ENCODE measurements around the gene SRSF7.
A peak's percentile ranks its signal among the peaks of the same experiment; 100 is the strongest.
"Not testable (repeated sequence)": the region's sequence is repeated elsewhere in the genome, so short reads cannot be mapped to it uniquely, and the experiment has no call there.

SRSF7 gene

GRCh38 chr2:38797250-38797676 lies 46.1 kb upstream of the SRSF7 start:
- TF ChIP-seq ZNF565 (CRISPR knock-in tag; conservative IDR thresholded peaks at IDR 0.05; ENCODE audit: low read depth) (no peak), CREB5 (CRISPR knock-in tag; IDR thresholded peaks at IDR 0.05; ENCODE audit: low read depth) (peak; percentile 100), TCF4 (CRISPR knock-in tag; IDR thresholded peaks at IDR 0.05; ENCODE audit: borderline replicate concordance) (no peak), ZNF8 (CRISPR knock-in tag; IDR thresholded peaks at IDR 0.05) (no peak), SNAI2 (CRISPR knock-in tag; IDR thresholded peaks at IDR 0.05) (peak; percentile 88; the same call in 1 of the 2 replicates), TOX (CRISPR knock-in tag; IDR thresholded peaks at IDR 0.05; ENCODE audit: borderline replicate concordance) (no peak), OSR1 (CRISPR knock-in tag; IDR thresholded peaks at IDR 0.05) (no peak), RARB (CRISPR knock-in tag; IDR thresholded peaks at IDR 0.05) (no peak), GLIS3 (CRISPR knock-in tag; IDR thresholded peaks at IDR 0.05) (peak; percentile 93), PATZ1 (CRISPR knock-in tag; IDR thresholded peaks at IDR 0.05; ENCODE audit: borderline replicate concordance) (peak; percentile 85; the same call in 1 of the 2 replicates), ZNF70 (CRISPR knock-in tag; IDR thresholded peaks at IDR 0.05) (no peak), ISL1 (CRISPR knock-in tag; IDR thresholded peaks at IDR 0.05) (peak; percentile 100), ESRRG (CRISPR knock-in tag; IDR thresholded peaks at IDR 0.05) (peak; percentile 78; the same call in 1 of the 2 replicates), BACH2 (CRISPR knock-in tag; IDR thresholded peaks at IDR 0.05; ENCODE audit: borderline replicate concordance) (no peak), TSHZ2 (CRISPR knock-in tag; IDR thresholded peaks at IDR 0.05) (no peak), CSRNP3 (CRISPR knock-in tag; IDR thresholded peaks at IDR 0.05) (no peak), ARNTL (CRISPR knock-in tag; IDR thresholded peaks at IDR 0.05; ENCODE audit: borderline replicate concordance, low read depth) (no peak), CSDC2 (CRISPR knock-in tag; IDR thresholded peaks at IDR 0.05) (no peak), ZC3H10 (CRISPR knock-in tag; IDR thresholded peaks at IDR 0.05) (no peak), ZFP30 (CRISPR knock-in tag; IDR thresholded peaks at IDR 0.05) (no peak), ZFP3 (CRISPR knock-in tag; IDR thresholded peaks at IDR 0.05) (peak; percentile 75), PPARA (CRISPR knock-in tag; IDR thresholded peaks at IDR 0.05; ENCODE audit: borderline replicate concordance) (no peak)
- TF ChIP-seq, protein P1, sequence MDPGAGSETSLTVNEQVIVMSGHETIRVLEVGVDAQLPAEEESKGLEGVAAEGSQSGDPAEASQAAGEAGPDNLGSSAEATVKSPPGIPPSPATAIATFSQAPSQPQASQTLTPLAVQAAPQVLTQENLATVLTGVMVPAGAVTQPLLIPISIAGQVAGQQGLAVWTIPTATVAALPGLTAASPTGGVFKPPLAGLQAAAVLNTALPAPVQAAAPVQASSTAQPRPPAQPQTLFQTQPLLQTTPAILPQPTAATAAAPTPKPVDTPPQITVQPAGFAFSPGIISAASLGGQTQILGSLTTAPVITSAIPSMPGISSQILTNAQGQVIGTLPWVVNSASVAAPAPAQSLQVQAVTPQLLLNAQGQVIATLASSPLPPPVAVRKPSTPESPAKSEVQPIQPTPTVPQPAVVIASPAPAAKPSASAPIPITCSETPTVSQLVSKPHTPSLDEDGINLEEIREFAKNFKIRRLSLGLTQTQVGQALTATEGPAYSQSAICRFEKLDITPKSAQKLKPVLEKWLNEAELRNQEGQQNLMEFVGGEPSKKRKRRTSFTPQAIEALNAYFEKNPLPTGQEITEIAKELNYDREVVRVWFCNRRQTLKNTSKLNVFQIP (CRISPR knock-in tag; IDR thresholded peaks at IDR 0.05; ENCODE audit: borderline replicate concordance, low read depth), result no peak
- ATAC-seq, result peak; percentile 46; the same call in 2 of the 3 replicates

DNA sequence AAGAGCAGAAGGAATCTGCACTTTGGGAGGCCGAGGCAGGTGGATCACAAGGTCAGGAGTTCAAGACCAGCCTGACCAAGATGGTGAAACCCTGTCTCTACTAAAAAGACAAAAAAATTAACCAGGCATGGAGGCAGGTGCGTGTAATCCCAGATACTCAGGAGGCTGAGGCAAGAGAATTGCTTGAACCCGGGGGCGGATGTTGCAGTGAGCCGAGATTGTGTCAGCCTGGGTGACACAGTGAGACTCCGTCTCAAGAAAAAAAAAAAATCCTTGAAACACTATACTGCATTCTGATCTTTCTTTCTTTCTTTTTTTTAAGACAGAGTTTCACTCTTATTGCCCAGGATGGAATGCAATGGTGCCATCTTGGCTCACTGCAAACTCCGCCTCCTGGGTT lies 43.9 kb upstream of the SRSF7 start:
- ATAC-seq, result not testable (repeated sequence)

All from SK-N-SH treated with all-trans-retinoic acid at 6 μM for 48 hours (cell line).